PC-3 (cell line): ENCODE measurements around the gene ADAMTSL1. TPM values are rescaled to one million over a fixed set of nuclear protein-coding genes. Genes with fewer than 3 reads are reported as not detected.
A peak's percentile ranks its signal among the peaks of the same experiment; 100 is the strongest.

Experiments
- ATAC-seq: fragments of 200-7000 bp; cut with Tn5 transposase; 2 replicates; pipeline ENCODE4 v1.9.1; 2020; ENCODE audit warnings: mild to moderate bottlenecking, moderate library complexity
- BruUV-seq: library from RNA; stranded (reverse); fragments of 400-500 nt; replicated peaks from 2 replicates; lab custom pipeline; 2021; lab: Mats Ljungman, UMichigan
- CTCF ChIA-PET: fragments of 300-600 bp; sonication (Branson Sonifier 250); formaldehyde crosslinking; loops from one replicate; lab custom pipeline; 2022; ENCODE audit warnings: antibody characterized with exemption; lab: Charles Lee
- POLR2A ChIA-PET: fragments of 300-600 bp; sonication (Branson Sonifier 250); formaldehyde crosslinking; loops from one replicate; lab custom pipeline; 2022; ENCODE audit warnings: antibody characterized with exemption; ENCODE audit not compliant: unreplicated experiment; lab: Charles Lee
- DNase-seq: peaks from one replicate; pipeline ENCODE4 v3.0.0-alpha.2; 2015
- H2AFZ ChIP-seq: fragments of 300-600 bp; sonication (generic); 2 replicates; pipeline ENCODE4 v1.6.0; 2016; ENCODE audit warnings: antibody characterized with exemption, low read length
- H3F3A ChIP-seq: fragments of 300-600 bp; sonication (generic); one replicate; pipeline ENCODE4 v1.6.0; 2017; ENCODE audit warnings: antibody characterized with exemption, low read length, control low read depth, mild to moderate bottlenecking; ENCODE audit not compliant: unreplicated experiment
- H3K27ac ChIP-seq: fragments of 300-600 bp; sonication (generic); 2 replicates; pipeline ENCODE4 v1.5.1; 2016; ENCODE audit warnings: mild to moderate bottlenecking, low read length
- H3K27me3 ChIP-seq: fragments of 300-600 bp; sonication (generic); 2 replicates; pipeline ENCODE4 v1.6.1; 2016; ENCODE audit warnings: low read length, mixed read lengths
- H3K36me3 ChIP-seq: fragments of 300-600 bp; sonication (generic); 2 replicates; pipeline ENCODE4 v1.6.1; 2016; ENCODE audit warnings: low read depth, mixed run types, low read length, mixed read lengths
- H3K4me1 ChIP-seq: fragments of 300-600 bp; sonication (generic); 2 replicates; pipeline ENCODE4 v1.5.1; 2016; ENCODE audit warnings: low read length; ENCODE audit not compliant: insufficient read depth
- H3K4me2 ChIP-seq: fragments of 300-600 bp; sonication (generic); 2 replicates; pipeline ENCODE4 v1.6.0; 2016; ENCODE audit warnings: low read length
- H3K4me3 ChIP-seq: fragments of 300-600 bp; sonication (generic); 2 replicates; pipeline ENCODE4 v1.5.1; 2016; ENCODE audit warnings: mild to moderate bottlenecking, low read length, mixed read lengths
- H3K79me2 ChIP-seq: fragments of 300-600 bp; sonication (generic); 2 replicates; pipeline ENCODE4 v1.6.1; 2017; ENCODE audit warnings: low read length, mixed read lengths
- H3K9ac ChIP-seq: fragments of 300-600 bp; sonication (generic); 2 replicates; pipeline ENCODE4 v1.6.0; 2016; ENCODE audit warnings: mild to moderate bottlenecking, low read length
- H3K9me2 ChIP-seq: fragments of 300-600 bp; sonication (generic); replicated peaks from 2 replicates; pipeline ENCODE4 v1.6.1; 2016; ENCODE audit warnings: mixed run types, low read length, mixed read lengths
- H3K9me3 ChIP-seq: fragments of 300-600 bp; sonication (generic); 2 replicates; pipeline ENCODE4 v1.6.1; 2016; ENCODE audit warnings: low read length, mixed read lengths
- H4K20me1 ChIP-seq: fragments of 300-600 bp; sonication (generic); 2 replicates; pipeline ENCODE4 v1.6.1; 2016; ENCODE audit warnings: low read length, mixed read lengths
- EZH2 ChIP-seq: fragments of 300-600 bp; sonication (generic); IDR thresholded peaks from one replicate; pipeline ENCODE4 v1.6.1; 2017; ENCODE audit warnings: antibody characterized with exemption, mild to moderate bottlenecking, low read length; ENCODE audit not compliant: unreplicated experiment
- EZH2phosphoT487 ChIP-seq: fragments of 300-600 bp; sonication (generic); IDR thresholded peaks from 2 replicates; pipeline ENCODE4 v1.6.1; 2018; ENCODE audit warnings: mild to moderate bottlenecking, antibody characterized with exemption, low read length, borderline replicate concordance
- intact Hi-C: fragments of 100-400 bp; cut with micrococcal nuclease; formaldehyde crosslinking; loops from 2 replicates; pipeline ENCODE4 v1.9.0; 2023
- total RNA-seq: library from RNA; depleted of rRNA; stranded (reverse); fragments of >200 nt; gene quantifications from 2 replicates; pipeline ENCODE4 v1.2.3, GENCODE V29; 2014
- TF ChIP-seq, protein P1 (sequence below): fragments of 300-600 bp; sonication (generic); conservative IDR thresholded peaks from 2 replicates; pipeline ENCODE4 v1.5.1; 2017; ENCODE audit warnings: antibody characterized with exemption, low read depth, mild to moderate bottlenecking, low read length

ADAMTSL1 gene
- total RNA-seq, 1 experiment from 2014 or later, result 0.26 TPM

DNA sequence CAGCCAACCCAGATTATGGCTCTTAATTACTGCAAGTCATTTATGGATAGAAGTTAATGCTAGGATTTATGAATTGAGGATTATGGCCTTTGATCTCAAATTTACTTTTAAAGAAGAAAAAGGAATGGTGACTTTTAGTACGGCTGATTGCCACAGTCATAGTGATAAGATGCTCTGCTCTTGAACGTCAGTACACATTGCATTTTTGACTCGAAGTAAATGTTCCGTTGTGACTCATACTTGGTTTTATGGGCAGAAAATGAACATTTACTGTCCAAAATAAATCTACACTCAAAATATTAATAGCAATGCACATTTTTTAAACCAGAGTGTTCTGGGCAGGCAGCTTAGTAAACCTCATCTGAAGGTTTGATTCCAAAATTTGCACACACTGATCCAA, 830 bp downstream of the ADAMTSL1 start:
- TF ChIP-seq EZH2phosphoT487 (no peak), EZH2 (no peak)
- TF ChIP-seq, protein P1, sequence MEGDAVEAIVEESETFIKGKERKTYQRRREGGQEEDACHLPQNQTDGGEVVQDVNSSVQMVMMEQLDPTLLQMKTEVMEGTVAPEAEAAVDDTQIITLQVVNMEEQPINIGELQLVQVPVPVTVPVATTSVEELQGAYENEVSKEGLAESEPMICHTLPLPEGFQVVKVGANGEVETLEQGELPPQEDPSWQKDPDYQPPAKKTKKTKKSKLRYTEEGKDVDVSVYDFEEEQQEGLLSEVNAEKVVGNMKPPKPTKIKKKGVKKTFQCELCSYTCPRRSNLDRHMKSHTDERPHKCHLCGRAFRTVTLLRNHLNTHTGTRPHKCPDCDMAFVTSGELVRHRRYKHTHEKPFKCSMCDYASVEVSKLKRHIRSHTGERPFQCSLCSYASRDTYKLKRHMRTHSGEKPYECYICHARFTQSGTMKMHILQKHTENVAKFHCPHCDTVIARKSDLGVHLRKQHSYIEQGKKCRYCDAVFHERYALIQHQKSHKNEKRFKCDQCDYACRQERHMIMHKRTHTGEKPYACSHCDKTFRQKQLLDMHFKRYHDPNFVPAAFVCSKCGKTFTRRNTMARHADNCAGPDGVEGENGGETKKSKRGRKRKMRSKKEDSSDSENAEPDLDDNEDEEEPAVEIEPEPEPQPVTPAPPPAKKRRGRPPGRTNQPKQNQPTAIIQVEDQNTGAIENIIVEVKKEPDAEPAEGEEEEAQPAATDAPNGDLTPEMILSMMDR, result no peak
- H3K4me1 ChIP-seq, result peaks cover 55% of the 10 kb centered on the region
- H3F3A ChIP-seq, result peaks cover 14% of the 10 kb centered on the region
- peak overlapping the region; percentile 42 for H3K4me2 ChIP-seq
- H4K20me1 ChIP-seq, result no peaks in the 10 kb centered on the region
- intact Hi-C loops, result loop anchor here (5.0 kb wide), 2 partner anchors 68 to 82 kb away; no protein-coding TSS in a partner anchor
- no peaks in the 10 kb centered on the region for H3K36me3 ChIP-seq
- ChIA-PET CTCF (no interaction called here), POLR2A (no interaction called here)
- no peaks in the 10 kb centered on the region for H3K9me2 ChIP-seq
- no peak overlapping the region; the same call in 1 of the 2 replicates for H3K4me3 ChIP-seq
- no peak overlapping the region for H2AFZ ChIP-seq
- peak; percentile 34 for ATAC-seq
- no TSS peak for BruUV-seq
- 0 out of 2 replicates have a peak overlapping the region, but pooled peaks have one; percentile 5 for H3K9ac ChIP-seq
- no peaks in the 10 kb centered on the region for H3K9me3 ChIP-seq
- H3K79me2 ChIP-seq, result no peaks in the 10 kb centered on the region
- peak; percentile 60 for DNase-seq
- peak overlapping the region; percentile 56 for H3K27ac ChIP-seq
- H3K27me3 ChIP-seq, result no peaks in the 10 kb centered on the region

DNA sequence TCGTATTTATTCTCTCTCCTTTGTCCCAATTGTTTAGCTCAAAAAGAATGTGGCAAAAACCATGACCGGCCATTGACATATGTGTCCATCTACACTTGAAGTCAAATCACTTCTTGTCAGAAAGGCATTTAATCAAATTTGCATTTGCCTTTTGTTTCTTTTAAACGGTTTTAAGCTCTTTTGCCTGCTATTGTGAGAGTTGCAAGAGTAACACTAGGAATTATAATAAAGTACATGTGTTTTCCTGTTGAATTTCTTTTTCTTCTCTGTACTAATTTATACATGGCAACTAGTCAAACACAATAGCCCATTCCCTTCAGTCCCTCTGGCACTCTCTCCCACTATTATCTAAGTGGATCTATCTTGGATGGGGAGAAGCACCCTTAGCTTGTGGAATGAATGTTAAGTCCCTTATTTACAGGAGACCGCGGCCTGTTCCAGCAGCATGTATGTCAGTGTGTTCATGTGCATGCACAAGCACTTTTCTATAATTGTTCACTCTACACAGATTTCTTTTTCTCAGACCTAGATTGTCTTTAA, 3.2 kb downstream of the ADAMTSL1 start:
- no peaks in the 10 kb centered on the region for H3K27me3 ChIP-seq
- peak overlapping the region; percentile 98 for H3K27ac ChIP-seq
- H3K4me2 ChIP-seq, result no peak overlapping the region
- H3K9me3 ChIP-seq, result no peaks in the 10 kb centered on the region
- CTCF ChIA-PET, result no interaction called here
- H2AFZ ChIP-seq, result no peak overlapping the region
- peaks cover 16% of the 10 kb centered on the region for H3F3A ChIP-seq
- no peaks in the 10 kb centered on the region for H3K9me2 ChIP-seq
- no peak overlapping the region for H3K9ac ChIP-seq
- no peaks in the 10 kb centered on the region for H3K79me2 ChIP-seq
- peaks cover 75% of the 10 kb centered on the region for H3K4me1 ChIP-seq
- intact Hi-C loops, result loop anchor here (1.0 to 5.0 kb wide), 3 partner anchors 17 to 85 kb away; no protein-coding TSS in a partner anchor
- POLR2A ChIA-PET, result interaction anchor here (0.5 to 0.6 kb wide), 2 partner anchors 128 to 347 kb away, joined by 3 to 7 read pairs; no protein-coding TSS in a partner anchor
- no peaks in the 10 kb centered on the region for H4K20me1 ChIP-seq
- BruUV-seq, result no TSS peak
- no peak overlapping the region for H3K4me3 ChIP-seq
- TF ChIP-seq EZH2phosphoT487, result no peak
- no peak for TF ChIP-seq EZH2
- TF ChIP-seq, protein P1, result no peak
- no peak for ATAC-seq
- H3K36me3 ChIP-seq, result no peaks in the 10 kb centered on the region
- DNase-seq, result no peak

DNA sequence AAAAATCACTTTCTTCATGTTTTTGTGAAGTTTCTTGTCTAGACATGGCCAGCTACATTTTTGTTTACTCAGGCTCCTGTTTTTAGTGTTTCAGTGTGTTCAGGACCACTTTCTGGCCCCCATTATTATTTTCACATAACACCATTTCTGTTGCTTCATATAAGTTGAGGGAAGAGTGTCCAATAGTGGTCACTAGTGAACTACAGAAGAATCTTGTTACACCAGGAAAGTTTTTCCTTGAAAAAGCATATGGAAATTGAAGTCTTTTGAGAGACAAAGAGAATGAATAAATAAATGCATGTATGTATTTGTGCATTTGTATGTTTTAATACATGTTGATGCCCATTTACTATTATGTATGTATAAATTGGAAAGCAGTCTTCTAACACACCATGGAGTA, 3.8 kb downstream of the ADAMTSL1 start:
- no peak overlapping the region for H3K4me3 ChIP-seq
- no TSS peak for BruUV-seq
- POLR2A ChIA-PET, result no interaction called here
- no peaks in the 10 kb centered on the region for H3K9me2 ChIP-seq
- H3F3A ChIP-seq, result peaks cover 16% of the 10 kb centered on the region
- H3K27ac ChIP-seq, result peak overlapping the region; percentile 98
- intact Hi-C loops, result loop anchor here (1.0 to 5.0 kb wide), 3 partner anchors 17 to 85 kb away; no protein-coding TSS in a partner anchor
- no peak for ATAC-seq
- H3K4me1 ChIP-seq, result peaks cover 75% of the 10 kb centered on the region
- H3K79me2 ChIP-seq, result no peaks in the 10 kb centered on the region
- no peaks in the 10 kb centered on the region for H3K36me3 ChIP-seq
- H3K27me3 ChIP-seq, result no peaks in the 10 kb centered on the region
- CTCF ChIA-PET, result interaction anchor here (2.1 kb wide), 1 partner anchor 35 kb away, joined by 5 read pairs; no protein-coding TSS in a partner anchor
- H3K9me3 ChIP-seq, result no peaks in the 10 kb centered on the region
- 0 out of 2 replicates have a peak overlapping the region, but pooled peaks have one; percentile 53 for H3K4me2 ChIP-seq
- H3K9ac ChIP-seq, result no peak overlapping the region
- no peak for DNase-seq
- no peak overlapping the region for H2AFZ ChIP-seq
- TF ChIP-seq, protein P1, result no peak
- no peaks in the 10 kb centered on the region for H4K20me1 ChIP-seq
